HL-60 (cell line): ENCODE data around the gene CACNA2D3.

Experiments used
- CTCF ChIP-seq: IDR thresholded peaks from one replicate; pipeline ENCODE4 v1.5.1; 2011; ENCODE audit warnings: low read length, control low read depth, inconsistent platforms; ENCODE audit not compliant: insufficient read depth
- GABPA ChIP-seq: IDR thresholded peaks from 2 replicates; pipeline ENCODE4 v1.6.1; 2012; ENCODE audit warnings: low read depth
- POLR2AphosphoS5 ChIP-seq: IDR thresholded peaks from 2 replicates; pipeline ENCODE4 v1.6.1; 2012; ENCODE audit warnings: low read depth
- REST ChIP-seq: IDR thresholded peaks from 2 replicates; pipeline ENCODE4 v1.6.1; 2012; ENCODE audit warnings: low read depth; ENCODE audit not compliant: insufficient replicate concordance
- SPI1 ChIP-seq: IDR thresholded peaks from 2 replicates; pipeline ENCODE4 v1.6.1; 2012; ENCODE audit warnings: low read depth, mild to moderate bottlenecking, borderline replicate concordance

- TF ChIP-seq POLR2AphosphoS5 (no peak), REST (no peak), CTCF (no peak), SPI1 (no peak), GABPA (no peak)
Measured at GRCh38 chr3:54086652-54087405, 35.5 kb upstream of the CACNA2D3 start.
